HUES64 (cell line): ENCODE data around the gene MAGI3. TPM values are rescaled to one million over a fixed set of nuclear protein-coding genes. Genes with fewer than 3 reads are reported as not detected.
A peak's percentile ranks its signal among the peaks of the same experiment; 100 is the strongest.

ENCODE experiments used
- H3K27ac ChIP-seq: 2 replicates; pipeline ENCODE4 v1.7.0; 2013; ENCODE audit warnings: low read depth, low read length, inconsistent platforms
- H3K27me3 ChIP-seq: 2 replicates; pipeline ENCODE4 v1.6.1; 2013; ENCODE audit warnings: mild to moderate bottlenecking, low read length; ENCODE audit not compliant: insufficient read depth
- H3K36me3 ChIP-seq: 2 replicates; pipeline ENCODE4 v1.6.1; 2013; ENCODE audit warnings: mild to moderate bottlenecking, low read length; ENCODE audit not compliant: insufficient read depth
- H3K4me1 ChIP-seq: 2 replicates; pipeline ENCODE4 v1.6.1; 2013; ENCODE audit warnings: mild to moderate bottlenecking, low read length, moderate library complexity; ENCODE audit not compliant: insufficient read depth
- H3K4me3 ChIP-seq: 2 replicates; pipeline ENCODE4 v1.5.1; 2013; ENCODE audit warnings: mild to moderate bottlenecking, low read length, moderate library complexity
- H3K9ac ChIP-seq: 2 replicates; pipeline ENCODE4 v1.6.1; 2013; ENCODE audit warnings: mild to moderate bottlenecking, low read depth, low read length
- H3K9me3 ChIP-seq: 2 replicates; pipeline ENCODE4 v1.6.1; 2013; ENCODE audit warnings: low read depth, low read length; ENCODE audit not compliant: insufficient read depth
- WGBS: fragments of 150-250, 120-280 bp; methylation state at CpG from one replicate; pipeline ENCODE4 v1.1.7; 2013; ENCODE audit warnings: missing lambda C conversion rate; 5-methylcytosine and 5-hydroxymethylcytosine counted together
- polyA plus RNA-seq, 2 experiments: library from polyadenylated mRNA; stranded (reverse); fragments of 50-300 nt; gene quantifications; one replicate each; pipeline ENCODE4 v1.2.3, GENCODE V29; 2013

MAGI3 gene
- 4.7 TPM for polyA plus RNA-seq (2013, experiment 1 of 2)
- 7.0 TPM for polyA plus RNA-seq (2013, experiment 2 of 2)

GRCh38 chr1:113389953-113390834 is at the start of gene MAGI3:
MAGI3 (plus strand) TSS chr1:113390515; CDS start chr1:113391034, 519 bp downstream.
- peaks cover 17% of the 10 kb centered on the region for H3K27me3 ChIP-seq
- peak within 1 kb of the TSS; percentile 79 for H3K4me3 ChIP-seq
- H3K9me3 ChIP-seq, result no peaks in the 10 kb centered on the region
- peak within 1 kb of the TSS; percentile 76 for H3K9ac ChIP-seq
- no peaks in the 10 kb centered on the region for H3K36me3 ChIP-seq
- H3K27ac ChIP-seq, result peak within 1 kb of the TSS; percentile 74; the same call in 1 of the 2 replicates
- peaks cover 18% of the 10 kb centered on the region for H3K4me1 ChIP-seq
- WGBS, result under 1% methylated on average over 89 of the region's 89 CpGs

- Histone ChIP-seq H3K4me1 (no peaks in the 10 kb centered on the region), H3K27me3 (no peaks in the 10 kb centered on the region), H3K36me3 (no peaks in the 10 kb centered on the region), H3K4me3 (no peak overlapping the region), H3K27ac (no peak overlapping the region), H3K9me3 (no peaks in the 10 kb centered on the region), H3K9ac (no peak overlapping the region)
- WGBS, result 100% methylated on average over 1 of the region's 2 CpGs
Measured at GRCh38 chr1:113353580-113353979, 36.7 kb upstream of the MAGI3 start.

DNA sequence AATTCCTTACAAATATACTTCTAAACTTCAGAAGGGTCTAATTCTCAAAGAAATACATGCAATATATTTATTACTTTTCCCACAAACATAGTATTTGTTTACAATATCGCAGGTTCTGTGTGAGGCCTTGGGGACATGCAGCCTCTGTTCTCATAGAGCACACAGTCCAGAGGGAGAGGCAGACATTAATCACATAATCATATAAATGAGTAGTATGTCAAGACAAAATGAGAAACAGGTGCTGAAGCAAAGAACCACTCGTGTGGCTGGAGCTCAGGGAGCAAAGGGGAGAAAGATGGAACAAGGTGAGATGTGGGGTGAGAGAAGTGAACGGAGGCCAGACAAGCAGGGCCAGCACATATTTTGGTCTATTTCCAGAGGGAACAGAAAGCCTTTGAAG is 26.4 kb upstream of the MAGI3 start:
- Histone ChIP-seq H3K36me3 (no peaks in the 10 kb centered on the region), H3K9ac (no peak overlapping the region), H3K4me1 (no peaks in the 10 kb centered on the region), H3K27me3 (no peaks in the 10 kb centered on the region), H3K27ac (no peak overlapping the region), H3K4me3 (no peak overlapping the region), H3K9me3 (no peaks in the 10 kb centered on the region)
- 91% methylated on average over 2 of the region's 3 CpGs for WGBS

- Histone ChIP-seq H3K4me3 (no peak overlapping the region), H3K4me1 (no peaks in the 10 kb centered on the region), H3K27ac (no peak overlapping the region), H3K9me3 (no peaks in the 10 kb centered on the region), H3K36me3 (no peaks in the 10 kb centered on the region), H3K27me3 (no peaks in the 10 kb centered on the region), H3K9ac (no peak overlapping the region)
Measured at GRCh38 chr1:113369040-113369439, 21.3 kb upstream of the MAGI3 start.

- no peaks in the 10 kb centered on the region for H3K36me3 ChIP-seq
- H3K9ac ChIP-seq, result no peak overlapping the region
- H3K4me3 ChIP-seq, result no peak overlapping the region
- WGBS, result 90% methylated on average over 1 of the region's 1 CpG
- no peaks in the 10 kb centered on the region for H3K9me3 ChIP-seq
- no peaks in the 10 kb centered on the region for H3K27me3 ChIP-seq
- no peak overlapping the region for H3K27ac ChIP-seq
- no peaks in the 10 kb centered on the region for H3K4me1 ChIP-seq
Measured at GRCh38 chr1:113369699-113370098, 20.6 kb upstream of the MAGI3 start.

- Histone ChIP-seq H3K27me3 (no peaks in the 10 kb centered on the region), H3K27ac (no peak overlapping the region), H3K4me1 (no peaks in the 10 kb centered on the region), H3K9me3 (no peaks in the 10 kb centered on the region), H3K4me3 (no peak overlapping the region), H3K9ac (no peak overlapping the region), H3K36me3 (no peaks in the 10 kb centered on the region)
- 96% methylated on average over 3 of the region's 3 CpGs for WGBS
Measured at GRCh38 chr1:113370868-113371267, 19.4 kb upstream of the MAGI3 start.

DNA sequence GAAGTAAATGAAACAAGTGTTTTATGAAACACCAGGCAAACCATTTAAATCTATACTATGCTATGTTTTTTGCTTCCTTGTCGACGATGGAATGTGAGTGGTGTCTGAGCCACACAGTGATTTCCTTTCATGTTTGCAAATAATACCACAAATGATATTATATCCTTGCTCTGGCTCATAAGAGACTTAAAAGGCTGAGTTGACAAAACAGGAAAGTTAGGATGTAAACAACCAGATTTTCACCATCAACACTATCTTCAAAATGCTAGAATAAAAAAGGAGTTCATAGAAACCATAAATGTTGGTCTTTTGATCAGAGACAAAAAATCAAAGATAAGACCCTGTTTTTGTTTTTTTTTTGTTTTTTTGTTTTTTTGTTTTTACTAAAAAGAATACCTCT is 17.8 kb upstream of the MAGI3 start:
- Histone ChIP-seq H3K9me3 (no peaks in the 10 kb centered on the region), H3K4me1 (no peaks in the 10 kb centered on the region), H3K27me3 (no peaks in the 10 kb centered on the region), H3K9ac (no peak overlapping the region), H3K36me3 (no peaks in the 10 kb centered on the region), H3K27ac (no peak overlapping the region), H3K4me3 (no peak overlapping the region)
- WGBS, result 92% methylated on average over 2 of the region's 2 CpGs

GRCh38 chr1:113373644-113374043 is 16.7 kb upstream of the MAGI3 start:
- Histone ChIP-seq H3K4me3 (no peak overlapping the region), H3K27ac (no peak overlapping the region), H3K36me3 (no peaks in the 10 kb centered on the region), H3K9ac (no peak overlapping the region), H3K27me3 (no peaks in the 10 kb centered on the region), H3K9me3 (no peaks in the 10 kb centered on the region), H3K4me1 (no peaks in the 10 kb centered on the region)

DNA sequence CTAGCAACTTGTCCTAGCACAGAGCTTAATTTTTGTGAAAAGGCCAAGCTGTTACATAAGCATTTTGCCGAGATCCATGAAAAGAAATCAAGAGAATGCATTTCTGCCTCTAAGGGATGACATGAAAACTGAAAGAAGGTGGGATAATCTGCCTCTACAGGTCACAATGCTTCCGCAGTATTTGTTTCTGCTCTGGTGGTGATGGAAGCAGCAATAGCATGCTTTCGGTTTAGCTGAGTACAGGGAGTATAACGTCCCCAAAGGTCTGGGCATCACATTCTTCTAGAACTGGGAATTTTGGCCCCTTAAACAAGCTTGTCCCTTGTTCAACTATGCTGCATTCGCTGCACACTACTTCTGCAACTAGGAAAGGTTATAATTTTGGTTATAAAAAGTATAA is 14.4 kb upstream of the MAGI3 start:
- H3K27me3 ChIP-seq, result no peaks in the 10 kb centered on the region
- no peak overlapping the region for H3K4me3 ChIP-seq
- no peak overlapping the region for H3K27ac ChIP-seq
- no peaks in the 10 kb centered on the region for H3K9me3 ChIP-seq
- WGBS, result 68% methylated on average over 5 of the region's 5 CpGs
- H3K4me1 ChIP-seq, result no peaks in the 10 kb centered on the region
- H3K36me3 ChIP-seq, result no peaks in the 10 kb centered on the region
- H3K9ac ChIP-seq, result no peak overlapping the region

- Histone ChIP-seq H3K27ac (no peak overlapping the region), H3K4me3 (no peak overlapping the region), H3K4me1 (no peaks in the 10 kb centered on the region), H3K36me3 (no peaks in the 10 kb centered on the region), H3K9me3 (no peaks in the 10 kb centered on the region), H3K27me3 (no peaks in the 10 kb centered on the region), H3K9ac (no peak overlapping the region)
- 98% methylated on average over 3 of the region's 3 CpGs for WGBS
Measured at GRCh38 chr1:113380075-113380474, 10.2 kb upstream of the MAGI3 start.

DNA sequence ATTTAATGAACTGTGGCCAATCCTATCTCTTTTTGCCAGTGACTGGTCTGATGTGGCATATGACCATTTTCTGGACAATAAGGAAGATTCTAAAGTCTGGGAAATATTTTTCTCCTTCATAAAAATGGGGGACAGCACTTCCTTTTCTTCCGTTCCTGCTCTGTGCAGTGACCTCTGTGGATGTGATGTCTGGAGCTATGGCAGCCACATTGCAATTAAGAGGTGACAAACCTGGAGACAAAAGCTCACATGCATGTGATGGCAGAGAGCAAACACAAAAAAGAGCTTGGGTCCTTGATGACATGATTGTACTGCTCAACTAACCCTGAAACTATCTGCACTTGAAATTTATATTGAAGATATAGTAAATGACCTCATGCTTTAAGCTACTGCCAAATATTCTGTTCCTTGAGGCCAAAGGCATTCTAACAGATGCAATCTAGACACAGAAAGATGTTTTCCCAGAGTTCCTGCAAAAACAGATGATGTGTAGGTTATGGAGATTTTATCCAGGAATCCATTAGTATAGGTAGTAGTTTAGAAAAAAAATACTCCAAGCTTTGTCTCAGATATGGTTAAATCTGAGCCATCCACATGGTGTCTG is 2.2 kb upstream of the MAGI3 start:
- H3K27me3 ChIP-seq, result peaks cover 17% of the 10 kb centered on the region
- H3K9me3 ChIP-seq, result no peaks in the 10 kb centered on the region
- peak overlapping the region; percentile 79; the same call in 1 of the 2 replicates for H3K4me3 ChIP-seq
- 90% methylated on average over 1 of the region's 1 CpG for WGBS
- no peaks in the 10 kb centered on the region for H3K36me3 ChIP-seq
- H3K4me1 ChIP-seq, result peaks cover 18% of the 10 kb centered on the region
- no peak overlapping the region for H3K9ac ChIP-seq
- no peak overlapping the region for H3K27ac ChIP-seq
